Stimulated activated CD8-positive, alpha-beta memory T cell treated with anti-CD3 and anti-CD28 coated beads, Interleukin-2, amount 100 ng/mL, for 1 hour (primary cell): ENCODE measurements around the gene CLDN12.

Experiments
- DNase-seq, 2 donors: peaks; one replicate each; pipeline ENCODE4 v3.0.0-alpha.2; 2020; ENCODE audit warnings: low read depth in 2 of 2

Gene CLDN12

DNA sequence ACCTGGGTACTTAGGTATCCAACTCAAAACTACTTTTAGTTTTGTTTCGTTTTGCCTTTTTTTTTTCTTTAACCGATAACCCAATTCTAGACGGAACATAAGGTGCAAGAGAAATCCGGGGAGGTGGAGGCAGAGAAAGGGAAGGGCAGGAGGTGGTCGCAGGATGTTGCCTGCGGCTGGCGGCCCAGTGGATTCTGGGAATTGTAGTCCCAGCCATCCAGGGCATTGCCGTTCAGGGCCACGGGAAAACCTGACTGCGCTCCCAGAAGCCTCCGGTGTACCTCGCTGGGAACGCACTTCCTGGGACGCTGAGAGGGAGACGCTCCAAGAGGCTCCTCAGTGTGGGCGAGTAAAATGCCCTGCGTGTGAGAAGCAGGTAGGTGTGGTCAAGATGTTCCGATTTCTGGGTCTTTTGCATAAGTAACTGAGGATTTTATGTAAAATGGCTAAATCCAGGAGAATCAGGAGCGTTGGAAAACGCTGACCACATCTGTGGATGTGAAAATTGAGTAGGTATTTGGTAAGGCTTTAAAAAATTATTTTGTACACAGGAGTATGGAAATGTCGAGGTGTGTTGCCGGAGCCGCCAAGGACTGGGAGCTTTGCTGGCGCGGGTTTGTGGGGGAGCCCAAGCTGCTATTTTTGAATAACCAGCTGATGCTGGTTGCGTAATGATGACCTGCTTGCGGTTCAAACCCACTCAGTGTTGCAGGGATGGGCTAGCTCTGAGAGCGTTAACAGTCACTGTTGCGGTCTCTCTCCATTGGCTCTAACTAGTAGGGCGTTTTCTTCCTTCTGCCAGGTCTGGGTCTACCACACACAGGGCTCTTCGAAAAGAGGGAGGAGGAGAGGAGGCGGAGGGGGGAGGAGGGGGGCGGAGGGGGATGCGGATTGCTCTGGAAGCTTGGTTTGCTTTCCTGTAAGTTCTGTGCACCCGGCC, at the start of gene CLDN12:
Gene CLDN12, plus strand, starts transcription at position 288 of the 940 bp plus-strand sequence. CDS start 9,216 bp downstream, outside the sequence.
- peak; percentile 43 to 52 for DNase-seq

DNA sequence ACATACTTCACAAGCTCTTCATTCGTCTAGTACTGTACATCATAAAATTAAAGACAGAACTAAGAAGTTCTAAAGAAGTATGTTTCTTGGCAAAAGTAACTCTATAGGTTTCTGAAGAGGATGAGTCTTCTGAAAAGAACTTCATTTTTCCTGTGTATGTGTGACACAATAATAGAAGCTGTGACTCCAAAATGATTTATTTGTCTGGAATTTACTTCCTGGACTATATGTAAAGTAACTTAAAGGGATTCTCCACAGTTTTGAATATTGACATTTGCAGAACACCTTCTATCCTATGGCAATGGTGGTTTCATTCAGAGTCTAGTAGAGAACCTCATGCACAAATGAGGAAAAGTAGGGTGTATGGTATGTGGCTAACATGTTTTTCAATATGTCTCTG, 19.8 kb upstream of the CLDN12 start:
- DNase-seq = no peak

DNA sequence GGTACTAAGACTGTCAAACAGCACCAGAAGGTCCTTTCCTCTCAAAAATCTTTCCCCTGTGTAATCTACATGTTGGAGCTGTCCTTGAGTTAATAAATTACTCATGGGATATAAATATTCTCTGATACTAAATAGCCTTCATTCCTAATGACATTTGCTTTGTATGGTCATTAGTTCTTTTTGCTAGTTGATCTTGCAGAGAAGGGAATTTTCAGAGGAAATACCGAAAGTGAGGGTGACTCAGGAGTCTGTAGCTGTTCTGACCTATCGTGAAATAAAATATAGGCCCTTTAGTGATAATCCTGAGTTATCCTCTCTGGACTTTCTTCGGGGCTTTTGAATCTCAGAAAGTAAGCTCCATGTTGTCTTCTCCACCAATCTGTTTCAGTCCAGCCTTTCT, 19.4 kb upstream of the CLDN12 start:
- no peak for DNase-seq

DNA sequence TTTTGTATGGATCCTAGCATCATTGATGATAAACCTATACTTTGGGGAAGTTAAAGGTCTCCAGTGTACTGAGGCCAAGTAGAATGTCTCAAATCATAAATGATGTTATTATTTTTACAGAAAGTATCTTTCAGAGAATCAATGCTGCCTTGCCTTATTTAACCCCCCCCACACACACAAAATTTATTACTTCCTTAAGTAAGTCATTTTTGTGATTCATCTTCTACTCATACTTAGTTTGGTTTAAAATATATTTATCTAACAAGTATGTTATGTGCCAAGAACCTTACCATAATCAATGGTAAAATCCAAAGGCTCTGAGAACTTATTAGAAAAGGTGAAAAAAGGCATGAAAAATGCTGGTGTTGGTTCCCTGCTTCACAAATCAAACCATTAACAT, 18.8 kb upstream of the CLDN12 start:
- no peak for DNase-seq

DNA sequence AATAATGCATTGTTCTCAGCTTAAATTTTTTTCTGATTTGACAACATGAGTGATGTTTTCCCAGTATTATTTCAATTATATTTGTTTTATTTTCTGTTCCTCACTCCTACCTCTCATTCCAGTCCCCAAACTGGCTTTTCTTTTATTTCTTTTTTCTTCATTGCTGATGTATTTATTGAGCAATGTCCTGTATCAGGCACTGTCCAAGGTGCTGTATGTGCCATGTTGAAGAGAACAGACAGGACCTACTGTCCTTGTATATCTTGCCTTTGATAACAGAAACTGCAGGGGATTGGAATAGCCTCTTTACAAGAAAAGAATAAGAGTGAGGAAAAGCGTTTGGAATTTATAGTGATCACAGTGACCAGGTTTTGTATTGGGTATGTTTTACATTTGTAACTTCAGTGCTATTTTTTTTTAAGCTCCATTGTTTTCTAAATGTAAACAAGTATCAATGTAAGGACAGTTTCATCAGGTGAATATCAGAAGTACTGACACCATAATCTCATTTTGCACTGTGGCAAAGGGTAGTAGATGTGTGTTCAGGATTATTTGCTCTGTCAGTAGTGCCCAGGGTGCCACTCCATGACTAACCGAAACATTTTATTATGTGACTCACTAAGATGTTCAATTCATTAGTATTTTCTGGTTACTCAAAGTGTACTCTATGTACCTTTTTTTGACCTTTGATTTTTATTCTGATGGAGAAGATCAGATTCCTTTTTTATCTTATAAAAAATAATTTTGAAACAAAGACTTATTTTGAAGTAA, 15.6 kb upstream of the CLDN12 start:
- no peak for DNase-seq

DNA sequence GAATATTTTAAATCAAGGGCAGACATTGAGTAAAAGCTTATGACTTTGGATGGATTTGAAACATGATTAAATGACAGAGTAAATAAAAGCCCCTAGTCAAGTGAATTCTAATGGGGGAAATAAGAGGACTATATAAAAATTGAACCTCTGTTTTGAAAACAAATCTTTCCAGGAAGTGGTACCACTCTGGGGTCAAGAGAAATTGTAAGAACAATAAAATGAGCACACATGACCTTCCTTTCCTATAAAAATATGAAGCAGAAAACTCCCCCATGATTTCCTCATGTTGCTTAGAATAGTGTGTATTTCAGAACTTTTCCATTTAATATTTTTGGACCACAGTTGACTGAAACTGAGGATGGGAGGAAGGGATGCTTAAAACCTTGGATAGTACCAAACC, 12.3 kb upstream of the CLDN12 start:
- DNase-seq = no peak

DNA sequence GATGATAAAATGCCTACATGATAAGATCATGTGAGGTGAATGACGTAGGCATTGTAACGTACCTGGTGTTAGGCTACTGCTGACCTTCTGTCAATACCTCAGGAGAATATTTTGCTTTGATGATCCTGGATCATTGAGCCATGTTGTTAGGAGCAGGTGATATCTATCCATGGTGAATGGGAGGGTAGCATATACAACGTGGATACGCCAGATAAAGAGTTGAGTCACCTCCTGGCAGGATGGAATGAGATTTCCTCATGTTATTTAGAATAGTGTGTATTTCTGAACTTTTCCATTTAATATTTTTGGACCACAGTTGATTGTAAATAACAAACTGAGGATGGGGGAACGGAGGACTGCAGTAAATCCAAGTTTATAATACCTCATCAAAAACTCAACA, 11.8 kb upstream of the CLDN12 start:
- no peak for DNase-seq

DNA sequence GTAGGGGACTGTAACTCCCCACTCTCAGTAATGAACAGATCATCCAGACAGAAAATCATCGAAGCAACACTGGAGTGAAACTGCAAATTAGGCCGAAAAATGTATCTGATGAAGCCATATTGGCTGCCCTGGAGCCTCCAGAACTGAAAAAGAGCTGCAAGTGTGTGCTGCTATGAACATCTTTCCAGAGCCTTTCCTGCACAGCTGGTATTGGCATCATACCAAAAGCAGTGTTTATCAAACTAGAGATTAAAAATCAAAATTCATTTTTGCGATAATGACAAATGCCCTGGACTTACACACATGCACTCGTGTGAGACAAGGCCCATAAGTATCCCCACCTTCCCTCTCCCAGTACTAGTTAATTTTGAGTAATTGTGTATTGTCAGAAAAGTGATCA, 6.8 kb upstream of the CLDN12 start:
- no peak for DNase-seq

DNA sequence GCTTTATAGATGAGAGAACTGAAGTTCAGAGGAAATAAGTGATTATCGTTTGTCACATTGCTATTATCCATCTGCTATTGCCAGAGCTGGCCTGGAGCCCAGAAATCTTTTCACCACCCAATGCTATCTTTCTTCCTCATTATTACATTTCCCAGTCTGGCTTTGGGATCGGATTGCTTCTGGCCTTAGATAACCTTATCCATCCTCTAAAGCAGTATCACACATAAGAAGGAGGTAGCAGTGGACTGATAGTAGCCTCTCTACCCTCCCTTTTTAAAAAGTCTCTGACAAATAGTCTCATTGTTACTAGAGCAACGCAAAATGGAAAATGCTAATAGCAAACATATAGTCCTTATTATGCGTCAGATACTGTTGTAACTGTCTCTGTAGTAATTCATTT, 1.3 kb upstream of the CLDN12 start:
- no peak for DNase-seq

DNA sequence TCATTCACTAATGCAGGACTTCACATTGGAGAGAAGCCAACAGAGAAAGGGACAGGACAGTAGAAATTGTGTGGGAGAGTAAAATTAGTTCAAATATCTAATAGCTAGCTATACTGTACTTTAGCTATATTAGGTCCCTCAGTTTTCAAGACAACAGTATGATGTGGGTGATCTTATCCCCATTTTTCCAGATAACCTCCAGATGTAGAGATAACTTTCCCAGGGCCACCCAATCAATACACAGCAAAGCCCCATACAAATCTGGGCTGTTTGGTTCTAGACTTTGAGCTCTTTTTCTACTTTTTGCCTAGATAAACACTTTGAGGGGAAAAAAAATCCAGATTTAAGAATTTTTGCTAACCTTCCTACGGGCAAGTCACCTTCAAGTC, 482 bp upstream of the CLDN12 start:
- DNase-seq = no peak

DNA sequence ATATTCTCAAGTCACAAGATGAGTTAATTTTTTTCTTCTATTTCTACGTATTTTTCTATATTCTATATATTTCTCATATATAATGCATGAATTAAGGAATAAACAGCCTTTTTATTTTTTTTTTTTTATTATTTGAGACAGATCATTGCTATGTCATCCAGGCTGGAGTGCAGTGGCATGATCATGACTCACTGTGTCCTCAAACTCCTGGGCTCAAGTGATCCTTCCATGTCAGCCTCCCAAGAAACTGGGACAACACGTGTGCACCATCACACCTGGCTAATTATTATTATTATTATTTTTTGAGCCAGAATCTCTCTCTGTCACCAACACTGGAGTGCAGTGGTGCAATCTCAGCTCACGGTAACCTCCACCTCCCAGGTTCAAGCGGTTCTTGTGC, 1.5 kb downstream of the CLDN12 start:
- no peak for DNase-seq

DNA sequence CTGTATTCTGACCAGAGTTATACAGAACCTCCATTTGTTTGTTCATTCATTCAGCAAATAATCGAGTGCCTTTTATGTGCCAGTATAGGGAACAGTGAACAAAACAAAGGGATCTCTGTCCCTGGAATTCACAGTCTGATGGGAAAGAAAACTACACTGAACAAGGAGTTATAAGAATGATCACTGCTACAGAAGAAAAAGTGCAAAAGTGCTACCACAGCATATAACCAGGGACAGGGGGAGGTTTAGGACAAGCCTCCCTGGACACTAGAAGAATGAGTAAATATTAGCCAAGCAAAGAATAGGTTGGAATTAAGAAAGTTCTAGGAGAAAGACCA, 4.2 kb downstream of the CLDN12 start:
- DNase-seq = no peak

DNA sequence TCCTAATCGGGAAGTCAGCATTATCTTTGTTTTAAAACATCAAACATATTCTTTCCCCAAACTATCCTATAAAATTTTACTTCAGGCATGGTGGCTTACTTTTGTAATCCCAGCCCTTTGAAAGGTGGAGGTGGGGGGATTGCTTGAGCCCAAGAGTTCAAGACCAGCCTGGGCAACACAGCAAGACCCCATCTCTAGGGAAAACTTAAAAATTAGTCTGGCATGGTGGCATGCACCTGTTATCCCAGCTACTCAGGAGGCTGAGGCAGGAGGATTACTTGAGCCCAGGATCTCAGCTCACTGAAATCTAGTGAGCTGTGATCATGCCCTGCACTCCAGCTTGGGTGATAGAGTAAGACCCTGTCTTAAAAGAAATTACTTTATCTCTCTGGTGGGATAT, 4.9 kb downstream of the CLDN12 start:
- no peak for DNase-seq

DNA sequence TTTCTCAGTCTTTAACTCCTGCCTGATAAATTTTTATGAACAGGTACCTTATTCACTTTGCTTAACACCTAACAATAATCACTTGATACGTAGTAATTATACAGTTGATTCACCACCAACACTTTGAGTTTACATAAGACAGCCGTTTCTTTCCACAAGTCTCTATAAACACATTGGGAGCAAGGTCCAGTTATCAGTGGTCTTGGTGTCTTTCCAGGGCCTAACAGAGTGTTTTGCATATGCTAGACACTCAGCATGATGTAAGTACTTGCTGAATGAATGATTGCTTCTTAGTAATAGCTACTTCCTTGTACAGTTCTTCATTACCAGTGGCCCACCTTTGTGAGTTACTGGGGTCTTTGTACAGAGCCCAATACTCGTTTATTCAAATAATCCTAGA, 6.4 kb downstream of the CLDN12 start:
- DNase-seq = no peak

DNA sequence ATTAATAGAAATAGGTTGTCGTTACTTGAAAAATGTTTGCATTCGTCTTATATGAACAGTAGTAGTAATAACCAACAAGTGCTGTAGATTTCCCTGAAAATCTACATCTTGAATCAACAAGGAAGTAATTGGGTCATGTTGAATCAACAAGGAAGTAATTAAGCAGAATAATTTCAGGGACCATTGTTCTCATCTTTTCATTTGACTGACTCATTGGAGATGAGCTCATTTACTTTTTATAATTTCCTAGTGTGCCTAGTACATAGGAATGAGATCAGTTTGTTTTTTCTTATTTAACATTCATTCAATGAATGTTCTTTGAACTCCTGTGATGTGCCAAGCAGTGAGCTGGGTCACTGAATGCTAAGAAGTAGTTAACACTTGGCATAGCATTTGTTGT, 8.2 kb downstream of the CLDN12 start:
- DNase-seq = no peak

DNA sequence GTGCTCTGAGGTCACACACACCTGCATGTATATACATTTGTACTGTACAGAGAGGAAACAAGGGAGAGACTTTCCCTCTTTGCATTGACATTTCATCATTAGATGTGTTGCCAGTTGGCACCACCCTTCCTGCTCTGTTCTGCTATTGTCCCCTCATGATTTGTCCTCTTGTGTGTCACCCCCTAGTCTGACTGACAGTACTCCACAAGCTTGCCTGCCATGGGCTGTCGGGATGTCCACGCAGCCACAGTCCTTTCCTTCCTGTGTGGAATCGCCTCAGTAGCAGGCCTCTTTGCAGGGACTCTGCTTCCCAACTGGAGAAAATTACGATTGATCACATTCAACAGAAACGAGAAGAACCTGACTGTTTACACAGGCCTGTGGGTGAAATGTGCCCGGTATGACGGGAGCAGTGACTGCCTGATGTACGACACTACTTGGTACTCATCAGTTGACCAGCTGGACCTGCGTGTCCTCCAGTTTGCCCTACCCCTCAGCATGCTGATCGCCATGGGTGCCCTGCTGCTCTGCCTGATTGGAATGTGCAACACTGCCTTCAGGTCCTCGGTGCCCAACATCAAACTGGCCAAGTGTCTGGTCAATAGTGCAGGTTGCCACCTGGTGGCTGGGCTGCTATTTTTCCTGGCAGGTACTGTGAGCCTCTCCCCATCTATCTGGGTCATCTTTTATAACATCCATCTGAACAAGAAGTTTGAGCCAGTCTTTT, 9.4 kb downstream of the CLDN12 start:
- DNase-seq = no peak

DNA sequence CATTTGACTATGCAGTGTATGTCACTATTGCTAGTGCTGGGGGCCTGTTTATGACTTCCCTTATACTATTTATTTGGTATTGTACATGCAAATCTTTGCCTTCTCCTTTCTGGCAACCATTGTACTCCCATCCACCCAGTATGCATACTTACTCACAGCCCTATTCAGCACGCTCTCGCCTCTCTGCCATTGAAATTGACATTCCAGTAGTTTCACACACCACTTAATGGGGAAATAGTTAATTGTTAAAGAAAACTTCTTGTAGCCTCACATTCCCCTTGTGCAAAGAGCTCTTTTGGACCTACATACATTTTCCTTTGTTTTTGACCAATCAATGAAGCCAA, 9.9 kb downstream of the CLDN12 start:
- DNase-seq = no peak

DNA sequence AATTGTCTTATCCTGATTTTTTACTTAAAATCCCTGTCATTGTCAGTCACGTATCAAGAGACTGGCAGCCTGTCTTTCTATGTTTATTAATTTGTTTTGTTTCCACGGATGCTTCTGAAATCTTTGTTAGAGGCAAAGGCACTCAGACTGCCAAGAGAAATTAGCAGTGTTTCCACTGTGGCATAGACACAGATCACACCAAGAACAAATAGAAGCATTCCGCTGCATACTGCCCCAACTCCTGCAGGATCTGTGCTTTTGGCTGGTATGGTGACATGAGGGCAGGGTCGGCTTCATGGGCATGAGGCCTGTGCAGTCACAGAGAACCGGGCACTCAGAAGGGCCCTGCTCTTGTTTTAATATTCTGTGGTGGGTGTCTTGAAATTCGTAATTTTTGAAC, 18.4 kb downstream of the CLDN12 start:
- DNase-seq = no peak

DNA sequence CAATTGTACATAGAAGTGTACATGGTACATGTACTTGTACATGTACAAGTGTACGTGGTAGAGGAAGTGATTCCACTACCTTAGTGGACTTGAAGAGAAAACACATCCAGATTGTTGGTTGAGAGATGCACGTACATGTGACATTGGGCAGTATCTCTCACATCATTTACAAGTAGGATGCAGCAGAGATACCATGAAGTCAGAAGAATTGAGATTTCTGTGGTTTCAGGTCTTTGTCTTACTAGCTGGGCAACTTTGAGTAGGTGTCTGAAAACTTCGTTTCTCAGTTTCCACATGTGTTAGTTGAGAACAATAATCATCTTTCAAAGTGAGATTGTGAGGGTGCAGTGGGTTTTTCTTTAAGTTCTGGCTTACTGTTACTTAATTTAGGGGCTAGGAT, 21.5 kb downstream of the CLDN12 start:
- DNase-seq = no peak

DNA sequence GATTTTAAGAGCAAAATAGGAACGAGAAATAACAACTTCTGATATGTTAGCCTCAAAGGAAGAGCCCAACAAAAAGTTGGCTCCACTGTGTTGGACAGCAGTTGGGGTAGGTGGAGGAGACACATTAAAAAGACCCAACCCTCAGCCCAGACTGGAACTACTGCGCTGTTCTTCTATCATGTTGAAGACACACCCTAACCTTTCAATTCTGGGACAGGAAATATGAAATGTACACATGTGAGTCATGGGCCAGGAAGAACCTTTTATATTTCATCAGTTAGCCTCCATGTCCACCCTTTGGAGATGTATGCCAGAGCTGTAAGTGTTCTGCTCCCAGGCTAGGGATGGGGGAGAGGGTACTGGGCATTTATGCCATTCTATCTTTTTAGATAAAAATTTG, 22.1 kb downstream of the CLDN12 start:
- no peak for DNase-seq

DNA sequence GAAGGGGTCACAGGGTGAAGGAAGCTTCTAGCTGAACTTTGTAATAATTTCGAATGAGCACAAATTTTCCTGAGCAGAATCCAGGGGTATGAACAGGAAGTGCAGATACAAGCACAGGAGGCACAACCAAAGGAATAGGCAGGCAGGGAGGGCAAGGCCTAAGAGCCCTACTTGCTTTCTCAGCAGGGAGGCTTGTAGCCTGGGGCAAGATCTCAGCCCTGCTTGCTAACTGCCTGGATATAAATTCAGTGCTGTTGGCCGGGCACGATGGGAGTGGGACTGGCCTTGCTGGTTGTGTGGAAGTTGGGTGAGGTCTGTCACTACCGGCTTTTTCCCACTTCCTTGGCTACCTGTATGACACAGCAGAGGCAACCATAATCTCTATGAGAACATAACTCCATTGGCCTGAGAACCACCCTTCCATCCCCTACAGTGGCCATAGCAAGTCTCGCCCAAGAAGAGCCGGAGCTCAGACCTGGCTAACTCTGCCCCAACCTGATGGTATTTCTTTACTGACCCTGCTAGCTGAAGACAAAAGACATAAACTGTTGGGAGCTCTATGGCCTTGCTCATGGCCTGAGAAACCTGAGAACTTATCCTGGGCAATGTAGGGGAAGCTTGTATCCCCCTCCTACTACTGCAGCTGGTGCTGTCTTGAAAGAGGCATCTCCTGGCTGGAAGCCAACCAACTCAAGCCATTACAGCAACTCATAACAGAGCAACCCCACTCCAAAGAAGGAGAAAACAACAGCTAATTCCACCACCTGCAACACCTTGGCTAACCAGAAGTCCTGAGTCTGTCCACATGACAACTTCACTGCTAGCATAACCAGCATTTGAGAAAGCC, 27.6 kb downstream of the CLDN12 start:
- no peak for DNase-seq

DNA sequence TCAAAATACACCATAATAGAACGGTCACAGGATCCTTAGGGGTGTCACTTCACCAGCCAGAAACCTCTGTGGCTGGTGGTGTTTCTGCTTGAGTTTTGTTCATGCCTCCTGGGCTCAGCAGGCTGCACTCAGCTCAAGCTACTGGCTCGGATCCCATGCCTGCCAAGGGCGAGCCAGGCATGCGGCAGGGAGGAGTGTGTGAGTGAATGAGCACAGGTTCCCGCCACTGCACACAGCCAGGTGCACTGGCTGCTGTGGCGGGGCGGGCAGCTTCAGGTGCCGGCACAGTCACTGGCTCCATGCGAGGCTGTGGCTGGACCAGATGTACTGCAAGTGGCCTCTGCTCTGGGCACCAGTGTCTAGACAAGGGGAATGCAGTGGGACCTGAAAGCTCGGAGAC, 29.5 kb downstream of the CLDN12 start:
- no peak for DNase-seq
